Right ventricle myocardium superior (tissue), 1 donor: Measurements from ENCODE around the gene EWSR1. TPM values are rescaled to one million over a fixed set of nuclear protein-coding genes. Genes with fewer than 3 reads are reported as not detected.
"Not testable (repeated sequence)": the region's sequence is repeated elsewhere in the genome, so short reads cannot be mapped to it uniquely, and the experiment has no call there.

Experiments used
- ATAC-seq: fragments of 200-7000 bp; cut with Tn5 transposase; one replicate; pipeline ENCODE4 v1.9.1; 2020; ENCODE audit warnings: mild to moderate bottlenecking; ENCODE audit not compliant: poor library complexity
- DNase-seq: peaks from one replicate; pipeline ENCODE4 v3.0.0-alpha.2; 2020
- intact Hi-C: fragments of 100-400 bp; cut with DNase I; formaldehyde crosslinking; loops from one replicate; pipeline ENCODE4 v1.11.2; 2022
- long read RNA-seq: library from polyadenylated mRNA; unstranded; transcript quantifications from one replicate; pipeline ENCODE4 v2.0.0, GENCODE V29; 2021
- total RNA-seq: library from RNA; stranded (reverse); fragmentation: NEBNext Ultra II Directional; extraction: Animal tissue kit (Norgen Biotek cat#: 25700); gene quantifications from one replicate; pipeline ENCODE4 v1.2.1, GENCODE V29; 2021
- donor health status: DM: no; HTN: yes; CAD: no; lungs with severe emphysema.

The EWSR1 gene, protein sequence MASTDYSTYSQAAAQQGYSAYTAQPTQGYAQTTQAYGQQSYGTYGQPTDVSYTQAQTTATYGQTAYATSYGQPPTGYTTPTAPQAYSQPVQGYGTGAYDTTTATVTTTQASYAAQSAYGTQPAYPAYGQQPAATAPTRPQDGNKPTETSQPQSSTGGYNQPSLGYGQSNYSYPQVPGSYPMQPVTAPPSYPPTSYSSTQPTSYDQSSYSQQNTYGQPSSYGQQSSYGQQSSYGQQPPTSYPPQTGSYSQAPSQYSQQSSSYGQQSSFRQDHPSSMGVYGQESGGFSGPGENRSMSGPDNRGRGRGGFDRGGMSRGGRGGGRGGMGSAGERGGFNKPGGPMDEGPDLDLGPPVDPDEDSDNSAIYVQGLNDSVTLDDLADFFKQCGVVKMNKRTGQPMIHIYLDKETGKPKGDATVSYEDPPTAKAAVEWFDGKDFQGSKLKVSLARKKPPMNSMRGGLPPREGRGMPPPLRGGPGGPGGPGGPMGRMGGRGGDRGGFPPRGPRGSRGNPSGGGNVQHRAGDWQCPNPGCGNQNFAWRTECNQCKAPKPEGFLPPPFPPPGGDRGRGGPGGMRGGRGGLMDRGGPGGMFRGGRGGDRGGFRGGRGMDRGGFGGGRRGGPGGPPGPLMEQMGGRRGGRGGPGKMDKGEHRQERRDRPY
- 108 TPM for total RNA-seq
- long read RNA-seq, transcript EWSR1-208 (18 exons, 2,189 nt) = minor isoform, 10 of 290 reads
- long read RNA-seq, transcript EWSR1-207 (17 exons, 2,207 nt) = major isoform, 112 of 290 reads
- long read RNA-seq, transcript EWSR1-206 (17 exons, 2,654 nt) = minor isoform, 79 of 290 reads
- long read RNA-seq, partial matches to known transcripts = 47 of 290 reads
- long read RNA-seq, other reads (novel, unspliced or antisense) = 35 of 290 reads

DNA sequence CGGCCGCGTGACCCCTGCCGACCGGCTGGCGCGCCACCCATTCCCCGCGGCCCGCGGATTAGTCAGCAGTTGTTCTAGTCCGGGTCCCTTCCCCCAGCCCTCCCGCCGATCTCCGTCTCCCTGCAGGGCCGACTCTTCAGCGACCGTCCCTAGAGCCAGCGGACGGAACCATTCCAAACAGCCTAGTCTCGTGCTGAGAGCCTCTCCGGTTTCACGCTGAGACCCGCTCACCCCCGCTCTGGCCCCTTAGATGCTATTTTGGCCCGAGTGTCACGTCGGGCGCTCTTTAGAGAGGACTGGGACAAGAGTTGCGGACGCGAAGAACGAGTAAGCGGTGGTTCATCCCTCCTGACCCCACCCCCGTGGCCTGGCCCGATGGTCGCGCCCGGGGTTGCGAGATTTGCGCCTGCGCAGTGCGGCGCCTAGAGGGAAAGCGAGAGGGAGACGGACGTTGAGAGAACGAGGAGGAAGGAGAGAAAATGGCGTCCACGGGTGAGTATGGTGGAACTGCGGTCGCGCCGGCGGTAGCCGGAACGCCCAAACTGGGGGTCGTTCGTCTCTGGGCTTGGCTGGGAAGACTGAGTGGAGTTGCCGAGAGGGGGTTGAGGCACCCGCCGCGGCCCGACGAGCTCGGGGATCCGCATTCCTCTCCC, at the start of gene EWSR1, which contains the start of gene RHBDD3:
TSS of gene EWSR1 (plus strand) at position 411 of the 653 bp plus-strand sequence. CDS start at position 480, 69 bp downstream.
TSS of gene RHBDD3 (minus strand) at position 124 of the 653 bp plus-strand sequence. CDS start 2,355 bp downstream, outside the sequence.
- ATAC-seq = peak; percentile 95
- peak; percentile 97 for DNase-seq
- intact Hi-C loops = loop anchor here (2.0 kb wide), 1 partner anchor 39 kb away; the partner anchor contains the start of gene GAS2L1

GRCh38 chr22:29218758-29219408, 49.2 kb upstream of the EWSR1 start:
- no peak for DNase-seq

DNA sequence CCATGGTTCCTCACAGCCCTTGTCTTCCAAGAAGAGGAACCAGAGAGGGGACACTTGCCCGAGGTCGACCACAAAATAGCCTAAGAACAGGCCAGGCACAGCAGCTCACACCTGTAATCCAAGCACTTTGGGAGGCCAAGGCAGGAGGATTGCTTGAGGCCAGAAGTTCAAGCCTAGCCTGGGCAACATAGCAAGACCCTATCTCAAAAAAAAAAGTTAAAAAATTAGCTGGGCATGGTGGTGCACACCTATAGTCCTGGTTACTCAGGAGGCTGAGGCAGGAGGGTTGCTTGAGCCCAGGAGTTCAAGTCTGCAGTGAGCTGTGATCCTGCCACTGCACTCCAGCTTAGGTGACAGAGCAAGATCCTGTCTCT, 48.7 kb upstream of the EWSR1 start:
- DNase-seq = peak; percentile 12
- ATAC-seq, intact Hi-C loops: not testable (repeated sequence)

More at GRCh38 chr22:29218758-29219408, 49.2 kb upstream of the EWSR1 start:
- intact Hi-C loops = no loop called here
- no peak for ATAC-seq

DNA sequence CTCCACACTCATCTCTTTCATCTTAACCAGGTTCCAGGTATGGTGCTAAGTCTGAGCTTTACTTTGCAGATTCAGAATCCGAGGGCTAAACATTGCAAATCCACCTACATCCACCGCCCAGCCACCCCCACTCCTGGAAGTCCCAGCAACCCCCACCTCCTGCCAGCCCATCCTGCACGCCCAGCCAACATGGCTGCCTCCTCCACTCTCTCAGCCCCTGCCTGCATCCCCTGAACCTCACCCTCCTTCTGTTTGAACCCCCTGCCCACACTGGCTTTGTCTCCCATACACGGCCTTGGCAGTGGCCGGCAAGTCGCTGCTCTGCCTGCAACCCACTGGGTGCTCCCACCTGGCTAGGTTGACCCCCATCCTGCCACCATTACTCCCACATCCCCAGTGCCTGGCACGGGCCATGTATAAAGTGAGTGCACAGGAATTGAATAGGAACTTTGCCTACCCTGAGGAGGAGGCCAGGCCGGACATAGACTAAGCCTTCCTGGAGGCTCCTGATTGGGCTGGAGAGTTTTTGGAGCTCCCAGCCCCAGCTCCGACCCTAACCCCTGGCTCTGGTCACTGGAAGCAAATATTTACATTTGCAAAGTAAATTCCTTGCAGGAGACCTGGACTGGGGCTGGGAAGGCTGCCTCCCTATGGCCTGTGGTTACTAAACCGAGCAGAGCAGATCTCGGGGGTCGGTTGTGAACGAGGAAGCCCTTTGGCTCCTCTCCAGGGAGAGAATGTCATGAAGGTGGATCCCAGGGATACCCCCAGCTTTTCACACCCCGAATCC, 48.0 kb upstream of the EWSR1 start:
- intact Hi-C loops = no loop called here
- DNase-seq (peak; percentile 23), ATAC-seq (no peak)

GRCh38 chr22:29224121-29224858, 43.8 kb upstream of the EWSR1 start:
- intact Hi-C loops = no loop called here
- DNase-seq = no peak
- no peak for ATAC-seq

DNA sequence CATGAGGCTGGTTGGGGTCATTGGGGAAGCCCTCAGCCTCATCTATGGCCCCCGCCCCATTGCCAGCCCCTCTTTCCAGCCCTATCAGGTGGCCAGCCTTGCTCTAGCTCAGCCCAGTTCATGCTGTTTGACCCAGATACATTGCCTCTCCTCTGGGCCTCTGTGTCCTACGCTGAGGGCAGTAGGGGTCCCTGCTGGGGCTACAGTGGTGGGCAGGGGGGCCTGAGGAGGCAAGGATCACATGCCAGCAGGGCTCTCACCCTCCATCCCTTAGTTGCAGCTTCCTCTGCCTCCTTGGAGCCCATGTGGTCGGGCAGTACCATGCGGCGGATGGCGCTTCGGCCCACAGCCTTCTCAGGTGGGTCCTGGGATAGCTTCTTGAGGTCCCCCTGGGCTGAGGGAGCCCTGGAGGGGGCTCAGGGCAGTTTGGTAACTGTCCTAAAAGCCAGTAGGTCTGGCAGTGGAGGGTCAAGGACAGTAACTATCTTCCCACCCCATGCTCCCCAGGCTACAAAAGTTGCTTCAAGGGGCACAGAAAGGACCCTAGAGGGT, 43.1 kb upstream of the EWSR1 start:
- intact Hi-C loops = no loop called here
- DNase-seq = no peak
- ATAC-seq = no peak

DNA sequence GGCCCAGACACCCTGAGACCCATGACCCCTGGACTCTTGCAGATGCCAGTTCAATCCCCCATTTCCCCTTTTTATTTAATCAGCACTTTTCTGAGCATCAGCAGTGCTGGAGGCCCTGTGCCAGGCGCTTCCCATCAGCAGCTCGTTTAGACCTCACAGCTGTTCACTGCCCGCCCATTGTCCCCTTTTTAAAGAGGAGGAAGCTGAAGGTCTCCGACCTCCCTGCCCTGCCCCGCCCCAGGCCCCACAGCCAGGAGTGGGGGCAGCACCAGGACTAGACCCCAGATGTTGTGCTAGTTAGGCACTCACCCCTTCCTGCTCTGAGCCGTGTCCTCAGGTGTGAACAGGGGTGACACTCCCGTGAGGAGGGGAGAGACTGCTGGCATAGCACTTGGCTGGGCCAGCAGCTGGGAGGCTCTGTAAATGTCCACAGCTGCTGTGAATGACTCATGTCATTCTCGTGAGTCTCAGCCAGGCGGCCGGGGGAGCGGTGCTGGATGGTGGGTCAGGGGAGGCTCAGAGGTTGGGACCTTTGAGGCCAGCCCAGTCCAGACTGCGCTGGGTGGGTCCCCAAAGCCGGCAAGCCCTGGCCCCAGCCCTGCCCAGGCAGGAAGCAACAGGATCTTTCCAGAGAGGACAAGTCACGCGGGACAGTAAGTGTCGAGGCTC, 42.5 kb upstream of the EWSR1 start:
- ATAC-seq (peak; percentile 84), DNase-seq (peak; percentile 84)
- intact Hi-C loops = no loop called here

- DNase-seq = peak; percentile 34
- ATAC-seq = no peak
- intact Hi-C loops = no loop called here
Measured at GRCh38 chr22:29226351-29226981, 41.6 kb upstream of the EWSR1 start.

- intact Hi-C loops = no loop called here
- no peak for DNase-seq
- no peak for ATAC-seq
Measured at GRCh38 chr22:29230972-29231875, 36.8 kb upstream of the EWSR1 start.

- peak; percentile 57 for ATAC-seq
- DNase-seq = peak; percentile 59
- intact Hi-C loops = no loop called here
Measured at GRCh38 chr22:29231971-29232959, 35.8 kb upstream of the EWSR1 start.

GRCh38 chr22:29233277-29233877, 34.7 kb upstream of the EWSR1 start:
- intact Hi-C loops = no loop called here
- ATAC-seq (no peak), DNase-seq (no peak)

- intact Hi-C loops = loop anchor here (10.0 kb wide), 1 partner anchor 636 kb away; no protein-coding TSS in a partner anchor
- ATAC-seq, DNase-seq: not testable (repeated sequence)
Measured at GRCh38 chr22:29240481-29240880, 27.6 kb upstream of the EWSR1 start.

GRCh38 chr22:29243874-29244446, 24.1 kb upstream of the EWSR1 start:
- ATAC-seq = no peak
- intact Hi-C loops = loop anchor here (10.0 kb wide), 1 partner anchor 639 kb away; no protein-coding TSS in a partner anchor
- no peak for DNase-seq
